GM06990 (cell line): ENCODE measurements around the gene TIMM17B.

ENCODE experiments used
- DNase-seq: peaks from one replicate; pipeline ENCODE4 v3.0.0-alpha.2; 2011; ENCODE audit not compliant: insufficient read length; ENCODE audit errors: extremely low read depth
- H3K27me3 ChIP-seq: replicated peaks from 2 replicates; pipeline ENCODE4 v1.6.0; 2011; ENCODE audit warnings: low read length; ENCODE audit not compliant: control insufficient read depth, insufficient read depth
- H3K36me3 ChIP-seq: 2 replicates; pipeline ENCODE4 v1.5.1; 2011; ENCODE audit warnings: low read length; ENCODE audit not compliant: control insufficient read depth, insufficient read depth
- H3K4me3 ChIP-seq: replicated peaks from 2 replicates; pipeline ENCODE4 v1.5.1; 2011; ENCODE audit warnings: low read depth, mild to moderate bottlenecking, control low read depth, low read length
- CTCF ChIP-seq: IDR thresholded peaks from 2 replicates; pipeline ENCODE4 v1.5.1; 2011; ENCODE audit warnings: low read length, control low read depth, mild to moderate bottlenecking, inconsistent platforms; ENCODE audit not compliant: insufficient read depth, poor library complexity, severe bottlenecking

The TIMM17B gene

GRCh38 chrX:48919947-48920717 lies 22.6 kb upstream of the TIMM17B start:
- no peak for DNase-seq
- Histone ChIP-seq H3K36me3 (peaks cover 4% of the 10 kb centered on the region), H3K4me3 (peak overlapping the region; percentile 55)

GRCh38 chrX:48919360-48919841 lies 21.8 kb upstream of the TIMM17B start:
- peaks cover 8% of the 10 kb centered on the region for H3K36me3 ChIP-seq
- H3K27me3 ChIP-seq = no peaks in the 10 kb centered on the region
- no peak for TF ChIP-seq CTCF
- peak overlapping the region; percentile 55 for H3K4me3 ChIP-seq
- no peak for DNase-seq

More at GRCh38 chrX:48919947-48920717, 22.6 kb upstream of the TIMM17B start:
- no peaks in the 10 kb centered on the region for H3K27me3 ChIP-seq
- no peak for TF ChIP-seq CTCF

DNA sequence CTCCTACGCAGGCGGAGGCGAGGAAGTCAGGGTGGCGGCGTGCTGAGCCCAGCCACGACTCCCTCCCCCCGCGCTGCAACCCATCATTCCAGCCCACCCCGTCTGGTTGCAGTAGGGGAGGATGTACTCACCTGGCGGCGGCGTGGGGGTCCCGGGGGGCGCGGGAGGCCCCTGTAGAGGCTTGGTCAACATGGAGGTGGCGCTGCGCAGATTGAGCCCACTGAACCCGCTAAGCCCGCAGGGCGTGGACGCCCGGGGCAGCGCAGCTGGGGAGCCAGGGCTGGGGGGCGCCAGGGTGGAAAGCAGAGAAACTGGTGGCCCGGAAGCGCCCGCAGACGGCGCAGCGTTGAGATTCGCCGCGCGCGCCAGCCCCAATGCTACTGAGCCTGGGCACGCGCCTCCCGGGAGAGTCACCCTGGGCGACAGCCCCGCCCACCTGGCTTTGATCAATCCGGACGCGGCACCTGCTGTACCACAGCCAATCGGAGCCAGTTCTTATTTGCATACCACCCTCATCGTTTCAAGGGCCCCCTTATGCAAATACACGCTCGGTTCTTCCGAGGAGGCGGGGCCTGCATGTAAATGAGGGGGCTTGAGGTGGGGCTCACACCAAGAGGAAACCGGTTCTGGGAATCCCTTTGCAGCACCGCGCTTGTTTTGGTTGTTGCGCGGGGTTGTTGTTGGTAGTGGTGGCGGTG lies 21.2 kb upstream of the TIMM17B start, which contains the start of gene PIM2:
PIM2 (minus strand) TSS at position 382 of the 698 bp plus-strand sequence; CDS start at position 192, 190 bp downstream.
- peak within 1 kb of the TSS; percentile 67 for H3K4me3 ChIP-seq
- no peak for TF ChIP-seq CTCF
- H3K36me3 ChIP-seq = peaks cover 13% of the 10 kb centered on the region
- H3K27me3 ChIP-seq = no peaks in the 10 kb centered on the region
- DNase-seq = peak; percentile 92

DNA sequence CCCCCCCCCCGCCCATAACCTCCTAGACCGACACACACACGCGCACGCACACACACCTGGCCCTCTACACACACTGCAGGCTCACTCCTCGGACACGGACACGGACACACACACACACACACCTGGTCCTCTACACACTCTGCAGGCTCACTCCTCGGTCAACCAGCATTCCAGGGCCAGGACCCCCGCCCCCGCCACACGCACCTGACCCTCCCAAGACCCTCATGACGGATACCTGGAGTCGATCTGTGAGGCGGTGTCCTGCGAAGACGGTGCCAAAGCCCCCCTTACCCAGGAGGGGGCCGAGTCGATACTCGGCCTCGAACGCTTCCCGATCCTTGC lies 20.7 kb upstream of the TIMM17B start:
- TF ChIP-seq CTCF = no peak
- Histone ChIP-seq H3K4me3 (peak overlapping the region; percentile 67), H3K36me3 (peaks cover 14% of the 10 kb centered on the region), H3K27me3 (no peaks in the 10 kb centered on the region)
- no peak for DNase-seq

DNA sequence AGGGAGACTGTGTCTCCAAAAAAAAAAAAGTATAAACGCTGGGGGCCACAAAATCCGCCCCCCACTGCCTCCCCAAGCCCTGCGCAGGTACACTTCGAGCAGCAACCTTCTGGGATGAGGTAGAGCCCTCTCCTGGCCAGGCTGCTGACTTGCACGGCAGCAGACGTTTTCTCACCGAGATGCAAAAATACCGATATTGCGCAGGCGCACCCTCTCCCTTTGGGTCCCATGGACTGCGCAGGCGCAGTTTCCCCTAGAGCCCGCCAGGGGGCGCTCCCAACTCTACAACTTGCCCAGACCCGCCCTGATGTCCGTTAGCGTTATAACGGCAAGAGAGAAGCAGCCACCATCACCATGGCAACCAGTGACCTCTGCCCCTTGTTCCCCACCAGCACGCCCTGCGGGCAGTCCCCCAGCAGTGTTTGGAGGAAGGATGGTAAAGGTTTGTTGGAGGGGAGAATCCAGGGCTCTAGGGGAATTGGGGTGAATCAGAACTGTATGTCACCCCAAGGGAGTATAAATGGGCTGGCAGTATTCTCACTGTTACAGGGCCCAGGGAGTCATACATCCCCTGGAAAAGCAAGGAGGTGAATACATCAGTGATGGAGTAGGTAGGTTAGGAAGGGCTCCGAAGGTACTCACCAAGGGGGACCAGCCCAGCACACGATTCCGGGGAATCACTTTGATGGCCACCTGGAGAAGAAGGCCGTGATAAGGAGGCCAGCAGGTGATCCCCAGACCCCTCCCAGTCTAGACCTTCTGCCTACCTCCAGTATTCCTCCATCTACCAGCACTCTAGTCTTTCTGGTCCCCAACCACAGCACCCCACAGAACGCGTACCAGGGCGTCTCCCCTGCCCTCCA lies 19.8 kb upstream of the TIMM17B start:
- no peaks in the 10 kb centered on the region for H3K27me3 ChIP-seq
- DNase-seq = peak; percentile 86
- peaks cover 12% of the 10 kb centered on the region for H3K36me3 ChIP-seq
- TF ChIP-seq CTCF = peak; percentile 91
- H3K4me3 ChIP-seq = peak overlapping the region; percentile 67
